NCI-H748 (cell line): ENCODE data around the gene USP10.
"Not testable (repeated sequence)": the region's sequence is repeated elsewhere in the genome, so short reads cannot be mapped to it uniquely, and the experiment has no call there.

ENCODE experiments used
- DNase-seq: peaks from one replicate; lab custom pipeline; 2025; ENCODE audit not compliant: unreplicated experiment; lab: John Stamatoyannopoulos, UW

The USP10 gene

GRCh38 chr16:84724606-84725309 lies 25.0 kb downstream of the USP10 start:
- no peak for DNase-seq

GRCh38 chr16:84725481-84726078 lies 25.8 kb downstream of the USP10 start:
- no peak for DNase-seq

- DNase-seq: peak; percentile 57
Observed at GRCh38 chr16:84726079-84726668, 26.4 kb downstream of the USP10 start.

GRCh38 chr16:84726669-84727467 lies 27.1 kb downstream of the USP10 start:
- DNase-seq: no peak

GRCh38 chr16:84728853-84729424 lies 29.1 kb downstream of the USP10 start:
- DNase-seq: no peak

- no peak for DNase-seq
Observed at GRCh38 chr16:84729716-84730320, 30.0 kb downstream of the USP10 start.

- DNase-seq: peak; percentile 0
Observed at GRCh38 chr16:84730406-84731106, 30.8 kb downstream of the USP10 start.

GRCh38 chr16:84732332-84732673 lies 32.5 kb downstream of the USP10 start:
- not testable (repeated sequence) for DNase-seq

GRCh38 chr16:84732674-84733352 lies 33.0 kb downstream of the USP10 start:
- no peak for DNase-seq

GRCh38 chr16:84735849-84736586 lies 36.2 kb downstream of the USP10 start:
- peak; percentile 81 for DNase-seq

- DNase-seq: peak; percentile 33
Observed at GRCh38 chr16:84737192-84738011, 37.6 kb downstream of the USP10 start.

GRCh38 chr16:84738255-84739038 lies 38.6 kb downstream of the USP10 start:
- peak; percentile 64 for DNase-seq

GRCh38 chr16:84739349-84740124 lies 39.7 kb downstream of the USP10 start:
- DNase-seq: no peak

GRCh38 chr16:84740596-84741116 lies 40.9 kb downstream of the USP10 start:
- no peak for DNase-seq

- no peak for DNase-seq
Observed at GRCh38 chr16:84741340-84741830, 41.6 kb downstream of the USP10 start.

- no peak for DNase-seq
Observed at GRCh38 chr16:84742641-84743092, 42.9 kb downstream of the USP10 start.
